Medulla oblongata (tissue), 1 donor: ENCODE measurements around the gene MGME1.
"Not testable (repeated sequence)": the region's sequence is repeated elsewhere in the genome, so short reads cannot be mapped to it uniquely, and the experiment has no call there.

Experiments
- DNase-seq: peaks from one replicate; pipeline ENCODE4 v3.0.0-alpha.2; 2015; ENCODE audit errors: extremely low spot score

The MGME1 gene

GRCh38 chr20:18020931-18021330 is 52.1 kb downstream of the MGME1 start:
- no peak for DNase-seq

GRCh38 chr20:18024606-18025127 is 55.8 kb downstream of the MGME1 start:
- DNase-seq, result no peak

- DNase-seq, result not testable (repeated sequence)
Measured at GRCh38 chr20:18027011-18027410, 58.2 kb downstream of the MGME1 start.

- DNase-seq, result no peak
Measured at GRCh38 chr20:18030020-18030419, 61.2 kb downstream of the MGME1 start.

GRCh38 chr20:18031050-18031449 is 62.2 kb downstream of the MGME1 start:
- DNase-seq, result no peak

- no peak for DNase-seq
Measured at GRCh38 chr20:18031888-18032509, 63.2 kb downstream of the MGME1 start.

- no peak for DNase-seq
Measured at GRCh38 chr20:18032977-18033892, 64.4 kb downstream of the MGME1 start.

GRCh38 chr20:18034039-18034438 is 65.2 kb downstream of the MGME1 start:
- DNase-seq, result no peak

- no peak for DNase-seq
Measured at GRCh38 chr20:18039063-18039462, 70.2 kb downstream of the MGME1 start.
